ENCODE measurements around the gene PRKCI. TPM values are rescaled to one million over a fixed set of nuclear protein-coding genes. Genes with fewer than 3 reads are reported as not detected.

Gene PRKCI
- polyA plus RNA-seq, 2 of the 4 experiments (the other 2 are of a cell fraction): 19.2 to 52.6 TPM

GRCh38 chr3:170247875-170248274 lies 25.7 kb downstream of the PRKCI start:
- POLR2A ChIA-PET: no interaction called here
- 91% methylated on average over 1 of the region's 1 CpG for WGBS (ENCODE audit: missing lambda C conversion rate)
- ATAC-seq: no peak
- H3K27ac ChIP-seq: no peak overlapping the region
- no peak for DNase-seq (ENCODE audit: low read depth in 1 of 2, low spot score in 1 of 2)
- no peak overlapping the region for H3K4me2 ChIP-seq
- H3K4me1 ChIP-seq: no peaks in the 10 kb centered on the region
- FAIRE-seq: no peak
- TF ChIP-seq CHD4 (IDR thresholded peaks at IDR 0.05; ENCODE audit: borderline replicate concordance) (no peak), RFX5 (IDR thresholded peaks at IDR 0.05) (no peak), MAFK (IDR thresholded peaks at IDR 0.05; ENCODE audit: partially characterized antibody) (no peak), NR3C1 (IDR thresholded peaks at IDR 0.05) (no peak), KDM5A (IDR thresholded peaks at IDR 0.05) (no peak), POLR2AphosphoS2 (conservative IDR thresholded peaks at IDR 0.05; ENCODE audit: low read length) (no peak), ZC3H11A (IDR thresholded peaks at IDR 0.05) (no peak), BHLHE40 (IDR thresholded peaks at IDR 0.05; ENCODE audit: low read depth, low read length) (no peak), ELK1 (IDR thresholded peaks at IDR 0.05; ENCODE audit: low read depth, low read length) (no peak), FOSL2 (IDR thresholded peaks at IDR 0.05) (no peak), FOSL2 (CRISPR knock-in tag; IDR thresholded peaks at IDR 0.05) (no peak), ZNF302 (CRISPR knock-in tag; IDR thresholded peaks at IDR 0.05) (no peak), CHD2 (IDR thresholded peaks at IDR 0.05; ENCODE audit: low read length, partially characterized antibody) (no peak), BCL3 (IDR thresholded peaks at IDR 0.05) (no peak), POLR2A (IDR thresholded peaks at IDR 0.05; ENCODE audit: low read length) (no peak), RAD21 (conservative IDR thresholded peaks at IDR 0.05 in 1 of 2, IDR thresholded peaks at IDR 0.05 in 1 of 2) (no peak), MAX (IDR thresholded peaks at IDR 0.05) (no peak), MAZ (IDR thresholded peaks at IDR 0.05; ENCODE audit: borderline replicate concordance, low read depth, low read length) (no peak), HES2 (IDR thresholded peaks at IDR 0.05) (no peak), ZFP36 (IDR thresholded peaks at IDR 0.05; ENCODE audit: borderline replicate concordance, partially characterized antibody) (no peak), CTCF (IDR thresholded peaks at IDR 0.05) (no peak)
- CTCF ChIA-PET: no interaction called here
- H3K4me3 ChIP-seq: no peak overlapping the region
- H3K9me3 ChIP-seq: no peaks in the 10 kb centered on the region

GRCh38 chr3:170256597-170256996 lies 34.4 kb downstream of the PRKCI start:
- POLR2A ChIA-PET: no interaction called here
- FAIRE-seq: no peak
- CTCF ChIA-PET: no interaction called here
- no peak for ATAC-seq
- peaks cover 12% of the 10 kb centered on the region for H3K4me1 ChIP-seq
- no peak overlapping the region for H3K4me3 ChIP-seq
- H3K27ac ChIP-seq: no peak overlapping the region
- TF ChIP-seq MAFK (IDR thresholded peaks at IDR 0.05; ENCODE audit: partially characterized antibody): no peak
- no peak for TF ChIP-seq CHD2 (IDR thresholded peaks at IDR 0.05; ENCODE audit: low read length, partially characterized antibody)
- TF ChIP-seq HES2 (IDR thresholded peaks at IDR 0.05): no peak
- TF ChIP-seq EP300 (IDR thresholded peaks at IDR 0.05): no peak
- TF ChIP-seq FOXS1 (CRISPR knock-in tag; IDR thresholded peaks at IDR 0.05): no peak
- no peak for TF ChIP-seq PHF8 (IDR thresholded peaks at IDR 0.05; ENCODE audit: borderline replicate concordance, low read depth)
- TF ChIP-seq JUNB (IDR thresholded peaks at IDR 0.05): no peak
- TF ChIP-seq HEYL (CRISPR knock-in tag; IDR thresholded peaks at IDR 0.05): no peak
- TF ChIP-seq MYC (IDR thresholded peaks at IDR 0.05; ENCODE audit: borderline replicate concordance, low read length): no peak
- no peak for TF ChIP-seq TFCP2L1 (CRISPR knock-in tag; IDR thresholded peaks at IDR 0.05)
- no peak for TF ChIP-seq BCL3 (IDR thresholded peaks at IDR 0.05)
- H3K4me2 ChIP-seq: no peak overlapping the region
- DNase-seq (ENCODE audit: low read depth in 1 of 2, low spot score in 1 of 2): no peak
- WGBS (ENCODE audit: missing lambda C conversion rate): 95% methylated on average over 3 of the region's 3 CpGs
- H3K9me3 ChIP-seq: peaks cover 9% of the 10 kb centered on the region; the same call in 1 of the 3 replicates

Data from A549 (cell line).